ENCODE measurements around the gene FOSL2. TPM values are rescaled to one million over a fixed set of nuclear protein-coding genes. Genes with fewer than 3 reads are reported as not detected.

FOSL2 gene
- polyA plus RNA-seq, 1 donor (not counting 4 experiments of a cell fraction or from before 2014, with no cell fraction given) = 24.1 TPM

- H3K79me2 ChIP-seq (ENCODE audit: control insufficient read depth, insufficient read depth, low read length) = no peaks in the 10 kb centered on the region
- H3K9me3 ChIP-seq (ENCODE audit: control insufficient read depth, low read depth, low read length) = no peaks in the 10 kb centered on the region
- no peak overlapping the region for H3K27ac ChIP-seq (ENCODE audit: control insufficient read depth, insufficient read depth, low read length)
- H2AFZ ChIP-seq (ENCODE audit: control insufficient read depth, low read length) = no peak overlapping the region
- dilution Hi-C loops (cut with MboI; ENCODE audit: extremely low pct_ligation_motif_present, low sequenced_read_pairs) = no loop called here
- H4K20me1 ChIP-seq (ENCODE audit: control insufficient read depth, extremely low read depth, insufficient read depth, low read length) = no peaks in the 10 kb centered on the region
- H3K9ac ChIP-seq (ENCODE audit: control insufficient read depth, extremely low read depth, insufficient read depth, low read length) = no peak overlapping the region
- peaks cover 4% of the 10 kb centered on the region for H3K4me1 ChIP-seq (ENCODE audit: control insufficient read depth, extremely low read depth, insufficient read depth, low read length)
- no peaks in the 10 kb centered on the region for H3K9me1 ChIP-seq (ENCODE audit: control insufficient read depth, extremely low read depth, insufficient read depth, low read length)
- H3K4me3 ChIP-seq (ENCODE audit: control insufficient read depth in 2 of 3, extremely low read depth in 1 of 3, insufficient read depth in 2 of 3, low read depth in 1 of 3, low read length in 3 of 3) = no peak overlapping the region
- H3K4me2 ChIP-seq (ENCODE audit: control insufficient read depth, extremely low read depth, insufficient read depth, low read depth, low read length) = no peak overlapping the region
- FAIRE-seq (no peak), DNase-seq (ENCODE audit: low read depth, low spot score) (no peak)
- TF ChIP-seq, protein P1, sequence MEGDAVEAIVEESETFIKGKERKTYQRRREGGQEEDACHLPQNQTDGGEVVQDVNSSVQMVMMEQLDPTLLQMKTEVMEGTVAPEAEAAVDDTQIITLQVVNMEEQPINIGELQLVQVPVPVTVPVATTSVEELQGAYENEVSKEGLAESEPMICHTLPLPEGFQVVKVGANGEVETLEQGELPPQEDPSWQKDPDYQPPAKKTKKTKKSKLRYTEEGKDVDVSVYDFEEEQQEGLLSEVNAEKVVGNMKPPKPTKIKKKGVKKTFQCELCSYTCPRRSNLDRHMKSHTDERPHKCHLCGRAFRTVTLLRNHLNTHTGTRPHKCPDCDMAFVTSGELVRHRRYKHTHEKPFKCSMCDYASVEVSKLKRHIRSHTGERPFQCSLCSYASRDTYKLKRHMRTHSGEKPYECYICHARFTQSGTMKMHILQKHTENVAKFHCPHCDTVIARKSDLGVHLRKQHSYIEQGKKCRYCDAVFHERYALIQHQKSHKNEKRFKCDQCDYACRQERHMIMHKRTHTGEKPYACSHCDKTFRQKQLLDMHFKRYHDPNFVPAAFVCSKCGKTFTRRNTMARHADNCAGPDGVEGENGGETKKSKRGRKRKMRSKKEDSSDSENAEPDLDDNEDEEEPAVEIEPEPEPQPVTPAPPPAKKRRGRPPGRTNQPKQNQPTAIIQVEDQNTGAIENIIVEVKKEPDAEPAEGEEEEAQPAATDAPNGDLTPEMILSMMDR (optimal IDR thresholded peaks at IDR 0.05 in 1 of 3, IDR thresholded peaks at IDR 0.05 in 1 of 3, conservative IDR thresholded peaks at IDR 0.05 in 1 of 3; ENCODE audit: extremely low read depth in 1 of 3, insufficient read depth in 2 of 3, low read length in 3 of 3) = no peak
- no peak for TF ChIP-seq EZH2 (IDR thresholded peaks at IDR 0.05; ENCODE audit: low read length)
- no peaks in the 10 kb centered on the region for H3K27me3 ChIP-seq (ENCODE audit: control insufficient read depth, extremely low read depth, insufficient read depth, low read length)
- H3K36me3 ChIP-seq (ENCODE audit: control insufficient read depth in 2 of 2, extremely low read depth in 1 of 2, insufficient read depth in 2 of 2, low read length in 2 of 2) = no peaks in the 10 kb centered on the region
Observed at GRCh38 chr2:28367667-28368356, 24.8 kb upstream of the FOSL2 start.

DNA sequence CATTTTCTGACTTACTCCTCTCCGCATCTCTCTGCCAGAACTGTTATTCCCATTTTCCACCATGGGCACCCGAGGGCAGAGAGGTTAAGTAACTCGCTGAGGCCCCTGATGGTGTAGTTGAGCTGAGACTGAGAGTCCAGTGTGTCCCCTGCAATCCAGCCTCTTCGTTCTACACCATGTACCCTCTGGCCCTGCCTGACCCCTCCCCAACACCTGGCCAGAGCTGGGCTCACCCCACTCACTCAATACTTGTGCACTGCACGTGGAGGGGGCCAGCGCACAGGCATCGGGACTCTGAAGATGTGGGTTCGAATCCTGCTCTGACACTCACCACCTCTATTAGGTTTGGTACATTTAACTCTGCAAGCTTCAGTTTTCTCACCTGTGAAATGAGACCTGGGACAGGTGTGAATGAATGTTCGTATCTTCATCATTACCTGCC, 24.3 kb upstream of the FOSL2 start:
- H3K27me3 ChIP-seq (ENCODE audit: control insufficient read depth, extremely low read depth, insufficient read depth, low read length) = no peaks in the 10 kb centered on the region
- TF ChIP-seq, protein P1 (optimal IDR thresholded peaks at IDR 0.05 in 1 of 3, IDR thresholded peaks at IDR 0.05 in 1 of 3, conservative IDR thresholded peaks at IDR 0.05 in 1 of 3; ENCODE audit: extremely low read depth in 1 of 3, insufficient read depth in 2 of 3, low read length in 3 of 3) = no peak
- TF ChIP-seq EZH2 (IDR thresholded peaks at IDR 0.05; ENCODE audit: low read length) = no peak
- no peak overlapping the region for H3K4me2 ChIP-seq (ENCODE audit: control insufficient read depth, extremely low read depth, insufficient read depth, low read depth, low read length)
- H3K9me1 ChIP-seq (ENCODE audit: control insufficient read depth, extremely low read depth, insufficient read depth, low read length) = no peaks in the 10 kb centered on the region
- FAIRE-seq (no peak), DNase-seq (ENCODE audit: low read depth, low spot score) (no peak)
- no peaks in the 10 kb centered on the region for H3K36me3 ChIP-seq (ENCODE audit: control insufficient read depth in 2 of 2, extremely low read depth in 1 of 2, insufficient read depth in 2 of 2, low read length in 2 of 2)
- no peaks in the 10 kb centered on the region for H3K79me2 ChIP-seq (ENCODE audit: control insufficient read depth, insufficient read depth, low read length)
- H4K20me1 ChIP-seq (ENCODE audit: control insufficient read depth, extremely low read depth, insufficient read depth, low read length) = no peaks in the 10 kb centered on the region
- H3K9ac ChIP-seq (ENCODE audit: control insufficient read depth, extremely low read depth, insufficient read depth, low read length) = no peak overlapping the region
- dilution Hi-C loops (cut with MboI; ENCODE audit: extremely low pct_ligation_motif_present, low sequenced_read_pairs) = no loop called here
- H2AFZ ChIP-seq (ENCODE audit: control insufficient read depth, low read length) = no peak overlapping the region
- no peak overlapping the region for H3K4me3 ChIP-seq (ENCODE audit: control insufficient read depth in 2 of 3, extremely low read depth in 1 of 3, insufficient read depth in 2 of 3, low read depth in 1 of 3, low read length in 3 of 3)
- H3K9me3 ChIP-seq (ENCODE audit: control insufficient read depth, low read depth, low read length) = no peaks in the 10 kb centered on the region
- peaks cover 4% of the 10 kb centered on the region for H3K4me1 ChIP-seq (ENCODE audit: control insufficient read depth, extremely low read depth, insufficient read depth, low read length)
- H3K27ac ChIP-seq (ENCODE audit: control insufficient read depth, insufficient read depth, low read length) = no peak overlapping the region
